Smooth muscle cell (in vitro differentiated cells): ENCODE measurements around the gene OR52B4. TPM values are rescaled to one million over a fixed set of nuclear protein-coding genes. Genes with fewer than 3 reads are reported as not detected.
"Not testable (repeated sequence)": the region's sequence is repeated elsewhere in the genome, so short reads cannot be mapped to it uniquely, and the experiment has no call there.

Experiments used
- DNase-seq: peaks from one replicate; lab custom pipeline; 2025; ENCODE audit not compliant: unreplicated experiment; lab: John Stamatoyannopoulos, UW
- H2AFZ ChIP-seq: fragments of 200-600 bp; sonication (generic); 2 replicates; pipeline ENCODE4 v1.6.0; 2016; ENCODE audit warnings: antibody characterized with exemption, low read depth, mild to moderate bottlenecking
- H3F3A ChIP-seq: fragments of 200-600 bp; sonication (generic); 2 replicates; pipeline ENCODE4 v1.6.0; 2017; ENCODE audit warnings: antibody characterized with exemption, low read depth
- H3K27ac ChIP-seq: fragments of 200-600 bp; sonication (generic); 2 replicates; pipeline ENCODE4 v1.5.1; 2016; ENCODE audit warnings: low read depth, mild to moderate bottlenecking
- H3K27me3 ChIP-seq: fragments of 200-600 bp; sonication (generic); 2 replicates; pipeline ENCODE4 v1.6.1; 2016; ENCODE audit warnings: low read depth, mild to moderate bottlenecking
- H3K36me3 ChIP-seq: fragments of 200-600 bp; sonication (generic); 2 replicates; pipeline ENCODE4 v1.5.1; 2016; ENCODE audit warnings: low read depth
- H3K4me1 ChIP-seq: fragments of 200-600 bp; sonication (generic); 2 replicates; pipeline ENCODE4 v1.5.1; 2016; ENCODE audit warnings: low read depth
- H3K4me2 ChIP-seq: fragments of 200-600 bp; sonication (generic); 2 replicates; pipeline ENCODE4 v1.6.0; 2016; ENCODE audit warnings: mild to moderate bottlenecking
- H3K4me3 ChIP-seq: fragments of 200-600 bp; sonication (generic); 2 replicates; pipeline ENCODE4 v1.5.1; 2016; ENCODE audit warnings: mild to moderate bottlenecking
- H3K79me2 ChIP-seq: fragments of 200-600 bp; sonication (generic); 2 replicates; pipeline ENCODE4 v1.6.0; 2016; ENCODE audit warnings: low read depth, mild to moderate bottlenecking
- H3K9ac ChIP-seq: fragments of 200-600 bp; sonication (generic); 2 replicates; pipeline ENCODE4 v1.6.0; 2016; ENCODE audit warnings: low read depth
- H3K9me3 ChIP-seq: fragments of 200-600 bp; sonication (generic); replicated peaks from 2 replicates; pipeline ENCODE4 v1.5.1; 2016; ENCODE audit warnings: low read depth
- H4K20me1 ChIP-seq: fragments of 200-600 bp; sonication (generic); 2 replicates; pipeline ENCODE4 v1.6.0; 2016; ENCODE audit warnings: low read depth
- WGBS: methylation state at CpG from one replicate; pipeline ENCODE4 v1.1.7; 2016; ENCODE audit warnings: low lambda C conversion rate; 5-methylcytosine and 5-hydroxymethylcytosine counted together
- polyA plus RNA-seq: library from polyadenylated mRNA; unstranded; fragments of >200 nt; fragmentation: Nextera tagmentation; extraction: Ambion mirVana; gene quantifications from 2 replicates; pipeline ENCODE4 v1.2.1, GENCODE V29; 2016
- total RNA-seq: library from RNA; depleted of rRNA; stranded (reverse); fragments of >200 nt; gene quantifications from 2 replicates; pipeline ENCODE4 v1.2.3, GENCODE V29; 2014
- TF ChIP-seq, protein P1 (sequence below): fragments of 200-600 bp; sonication (generic); IDR thresholded peaks from 2 replicates; pipeline ENCODE4 v1.5.1; 2017; ENCODE audit warnings: borderline replicate concordance, mild to moderate bottlenecking, antibody characterized with exemption; ENCODE audit not compliant: insufficient read depth, poor library complexity, severe bottlenecking

OR52B4 gene
- total RNA-seq (not detected in 2 replicates), polyA plus RNA-seq (not detected in 2 replicates)

DNA sequence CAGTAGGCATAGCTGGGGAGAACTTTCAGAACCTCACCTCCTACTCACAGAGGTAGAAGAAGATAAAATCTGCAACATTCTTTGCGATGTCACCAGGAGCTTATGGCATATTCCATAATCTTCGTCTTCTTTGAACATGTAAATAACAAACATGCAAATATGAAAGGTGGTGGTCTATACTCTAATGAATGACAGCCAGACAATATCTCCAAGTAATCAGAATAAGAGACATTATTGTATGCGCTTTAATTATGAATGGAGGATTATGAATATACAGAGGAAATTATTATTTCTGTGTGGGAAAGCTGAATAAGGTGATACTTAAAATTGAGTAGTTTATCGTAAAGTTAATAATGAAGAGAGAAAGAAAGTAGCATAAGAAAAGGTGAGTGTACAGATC, at the start of gene OR52B4:
Gene OR52B4 (minus strand): TSS at position 101 of the 400 bp plus-strand sequence. CDS start 91 bp downstream, at position 10.
- Histone ChIP-seq H3K4me2 (no peak within 1 kb of the TSS), H2AFZ (no peak within 1 kb of the TSS), H3K36me3 (no peaks in the 10 kb centered on the region), H3K4me3 (no peak within 1 kb of the TSS), H3K79me2 (no peaks in the 10 kb centered on the region), H3K9ac (no peak within 1 kb of the TSS), H3K4me1 (no peaks in the 10 kb centered on the region), H3K27me3 (no peaks in the 10 kb centered on the region), H3K27ac (no peak within 1 kb of the TSS), H3K9me3 (no peaks in the 10 kb centered on the region), H4K20me1 (no peaks in the 10 kb centered on the region), H3F3A (no peaks in the 10 kb centered on the region)
- 82% methylated on average over 4 of the region's 4 CpGs for WGBS
- TF ChIP-seq, protein P1, sequence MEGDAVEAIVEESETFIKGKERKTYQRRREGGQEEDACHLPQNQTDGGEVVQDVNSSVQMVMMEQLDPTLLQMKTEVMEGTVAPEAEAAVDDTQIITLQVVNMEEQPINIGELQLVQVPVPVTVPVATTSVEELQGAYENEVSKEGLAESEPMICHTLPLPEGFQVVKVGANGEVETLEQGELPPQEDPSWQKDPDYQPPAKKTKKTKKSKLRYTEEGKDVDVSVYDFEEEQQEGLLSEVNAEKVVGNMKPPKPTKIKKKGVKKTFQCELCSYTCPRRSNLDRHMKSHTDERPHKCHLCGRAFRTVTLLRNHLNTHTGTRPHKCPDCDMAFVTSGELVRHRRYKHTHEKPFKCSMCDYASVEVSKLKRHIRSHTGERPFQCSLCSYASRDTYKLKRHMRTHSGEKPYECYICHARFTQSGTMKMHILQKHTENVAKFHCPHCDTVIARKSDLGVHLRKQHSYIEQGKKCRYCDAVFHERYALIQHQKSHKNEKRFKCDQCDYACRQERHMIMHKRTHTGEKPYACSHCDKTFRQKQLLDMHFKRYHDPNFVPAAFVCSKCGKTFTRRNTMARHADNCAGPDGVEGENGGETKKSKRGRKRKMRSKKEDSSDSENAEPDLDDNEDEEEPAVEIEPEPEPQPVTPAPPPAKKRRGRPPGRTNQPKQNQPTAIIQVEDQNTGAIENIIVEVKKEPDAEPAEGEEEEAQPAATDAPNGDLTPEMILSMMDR = no peak
- DNase-seq = no peak

DNA sequence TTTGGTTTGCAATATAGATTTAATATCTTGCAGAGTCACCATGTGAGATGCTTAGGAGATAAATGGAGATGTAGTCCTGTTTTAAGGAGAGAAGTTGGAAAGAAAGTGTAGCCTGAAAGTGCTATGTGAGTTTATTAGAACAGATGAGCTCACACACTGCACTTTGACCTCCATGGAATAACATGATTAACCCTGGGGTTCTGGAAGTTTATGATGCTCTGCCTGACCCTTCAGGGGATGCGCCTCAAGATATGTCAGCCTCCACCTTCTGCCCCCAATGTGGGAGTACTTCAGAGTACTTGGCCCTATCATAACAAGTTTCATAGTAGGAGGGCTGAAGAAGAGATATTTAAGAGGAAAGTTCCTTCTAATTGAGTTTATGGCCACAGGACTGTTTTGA, 48.6 kb upstream of the OR52B4 start:
- no peak for DNase-seq
- Histone ChIP-seq H3K9ac (no peak overlapping the region), H3K4me2 (no peak overlapping the region), H3K9me3 (no peaks in the 10 kb centered on the region), H3K27ac (no peak overlapping the region), H3F3A (no peaks in the 10 kb centered on the region), H3K36me3 (no peaks in the 10 kb centered on the region), H3K4me1 (no peaks in the 10 kb centered on the region), H2AFZ (no peak overlapping the region), H3K4me3 (no peak overlapping the region), H3K79me2 (no peaks in the 10 kb centered on the region), H3K27me3 (no peaks in the 10 kb centered on the region), H4K20me1 (no peaks in the 10 kb centered on the region)
- WGBS = 95% methylated on average over 1 of the region's 1 CpG
- TF ChIP-seq, protein P1 = no peak

DNA sequence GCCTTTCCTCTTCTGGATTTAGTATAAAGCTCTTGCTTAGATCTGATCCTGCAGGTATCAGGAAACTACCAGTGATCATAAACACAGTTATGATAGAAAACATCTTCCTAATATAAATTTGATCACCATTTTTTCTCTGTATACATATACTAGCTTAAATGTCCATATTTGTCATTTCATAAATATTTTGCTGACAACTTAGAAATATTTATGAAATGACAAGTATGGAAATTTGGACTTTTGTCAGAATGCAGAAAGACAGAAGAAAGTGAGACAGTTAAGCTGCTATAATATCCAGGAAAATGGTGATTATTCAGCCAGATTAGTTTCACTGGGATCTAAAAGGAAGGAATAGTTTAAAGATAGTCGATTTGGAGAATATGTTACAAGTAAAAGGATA, 48.1 kb upstream of the OR52B4 start:
- WGBS = 68% methylated on average over 1 of the region's 1 CpG
- no peak overlapping the region for H3K9ac ChIP-seq
- no peaks in the 10 kb centered on the region for H3K4me1 ChIP-seq
- no peak overlapping the region for H3K4me2 ChIP-seq
- no peaks in the 10 kb centered on the region for H3K27me3 ChIP-seq
- no peaks in the 10 kb centered on the region for H3K9me3 ChIP-seq
- no peak overlapping the region for H2AFZ ChIP-seq
- H3F3A ChIP-seq = no peaks in the 10 kb centered on the region
- TF ChIP-seq, protein P1 = no peak
- no peaks in the 10 kb centered on the region for H3K79me2 ChIP-seq
- H3K4me3 ChIP-seq = no peak overlapping the region
- H4K20me1 ChIP-seq = no peaks in the 10 kb centered on the region
- H3K36me3 ChIP-seq = no peaks in the 10 kb centered on the region
- DNase-seq = no peak
- H3K27ac ChIP-seq = no peak overlapping the region

DNA sequence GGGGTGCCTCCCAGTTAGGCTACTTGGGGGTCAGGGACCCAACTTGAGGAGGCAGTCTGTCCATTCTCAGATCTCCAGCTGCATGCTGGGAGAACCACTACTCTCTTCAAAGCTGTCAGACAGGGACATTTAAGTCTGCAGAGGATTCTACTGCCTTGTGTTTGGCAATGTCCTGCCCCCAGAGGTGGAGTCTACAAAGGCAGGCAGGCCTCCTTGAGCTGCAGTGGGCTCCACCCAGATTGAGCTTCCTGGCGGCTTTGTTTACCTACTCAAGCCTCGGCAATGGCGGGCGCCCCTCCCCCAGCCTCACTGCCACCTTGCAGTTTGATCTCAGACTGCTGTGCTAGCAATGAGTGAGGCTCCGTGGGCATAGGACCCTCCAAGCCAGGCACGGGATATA, 38.0 kb upstream of the OR52B4 start:
- WGBS = 87% methylated on average over 6 of the region's 6 CpGs
- not testable (repeated sequence) for H4K20me1 ChIP-seq, H3K9me3 ChIP-seq

More for the DNA sequence above, 38.0 kb upstream of the OR52B4 start:
- not testable (repeated sequence) for H3K27ac ChIP-seq, H3K79me2 ChIP-seq, H3K4me1 ChIP-seq, H2AFZ ChIP-seq, DNase-seq, H3K27me3 ChIP-seq, H3K4me3 ChIP-seq, H3K36me3 ChIP-seq, H3K9ac ChIP-seq, H3K4me2 ChIP-seq, H3F3A ChIP-seq
